SK-N-SH (cell line): ENCODE data around the gene KCND3.

Experiments
- JUND ChIP-seq: IDR thresholded peaks from 2 replicates; pipeline ENCODE4 v1.4.0; 2012
- MAX ChIP-seq: IDR thresholded peaks from 2 replicates; pipeline ENCODE4 v1.4.0; 2012; ENCODE audit warnings: low read depth
- RAD21 ChIP-seq: IDR thresholded peaks from 2 replicates; pipeline ENCODE4 v1.6.1; 2012; ENCODE audit warnings: mild to moderate bottlenecking, low read length
- RCOR1 ChIP-seq: fragments of 150-350 bp; IDR thresholded peaks from 2 replicates; pipeline ENCODE4 v1.6.1; 2017; ENCODE audit warnings: antibody characterized with exemption, low read length
- RFX5 ChIP-seq: IDR thresholded peaks from 2 replicates; pipeline ENCODE4 v1.6.1; 2012; ENCODE audit warnings: mild to moderate bottlenecking, improper control_type of control experiment, low read length
- RXRA ChIP-seq: IDR thresholded peaks from 2 replicates; pipeline ENCODE4 v1.4.0; 2012; ENCODE audit warnings: low read depth, mild to moderate bottlenecking, borderline replicate concordance
- SMC3 ChIP-seq: IDR thresholded peaks from 2 replicates; pipeline ENCODE4 v1.6.1; 2012; ENCODE audit warnings: low read depth, low read length, improper control_type of control experiment
- TAF1 ChIP-seq: IDR thresholded peaks from 2 replicates; pipeline ENCODE4 v1.6.1; 2012; ENCODE audit warnings: low read depth, mild to moderate bottlenecking, low read length, moderate library complexity, borderline replicate concordance
- TF ChIP-seq, protein P1 (sequence below): fragments of 200-600 bp; sonication (generic); IDR thresholded peaks from 2 replicates; pipeline ENCODE4 v1.6.1; 2017; ENCODE audit warnings: antibody characterized with exemption, mild to moderate bottlenecking, moderate library complexity
- TF ChIP-seq, protein P2 (sequence below): IDR thresholded peaks from 2 replicates; pipeline ENCODE4 v1.6.1; 2012; ENCODE audit warnings: mild to moderate bottlenecking, low read depth, low read length, moderate library complexity

GRCh38 chr1:111805251-111805650 lies 184.2 kb downstream of the KCND3 start:
- TF ChIP-seq RAD21 (no peak), TAF1 (no peak), JUND (no peak), RFX5 (no peak), MAX (no peak), SMC3 (no peak), RCOR1 (no peak), RXRA (no peak)
- TF ChIP-seq, protein P1, sequence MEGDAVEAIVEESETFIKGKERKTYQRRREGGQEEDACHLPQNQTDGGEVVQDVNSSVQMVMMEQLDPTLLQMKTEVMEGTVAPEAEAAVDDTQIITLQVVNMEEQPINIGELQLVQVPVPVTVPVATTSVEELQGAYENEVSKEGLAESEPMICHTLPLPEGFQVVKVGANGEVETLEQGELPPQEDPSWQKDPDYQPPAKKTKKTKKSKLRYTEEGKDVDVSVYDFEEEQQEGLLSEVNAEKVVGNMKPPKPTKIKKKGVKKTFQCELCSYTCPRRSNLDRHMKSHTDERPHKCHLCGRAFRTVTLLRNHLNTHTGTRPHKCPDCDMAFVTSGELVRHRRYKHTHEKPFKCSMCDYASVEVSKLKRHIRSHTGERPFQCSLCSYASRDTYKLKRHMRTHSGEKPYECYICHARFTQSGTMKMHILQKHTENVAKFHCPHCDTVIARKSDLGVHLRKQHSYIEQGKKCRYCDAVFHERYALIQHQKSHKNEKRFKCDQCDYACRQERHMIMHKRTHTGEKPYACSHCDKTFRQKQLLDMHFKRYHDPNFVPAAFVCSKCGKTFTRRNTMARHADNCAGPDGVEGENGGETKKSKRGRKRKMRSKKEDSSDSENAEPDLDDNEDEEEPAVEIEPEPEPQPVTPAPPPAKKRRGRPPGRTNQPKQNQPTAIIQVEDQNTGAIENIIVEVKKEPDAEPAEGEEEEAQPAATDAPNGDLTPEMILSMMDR, result no peak
- TF ChIP-seq, protein P2, sequence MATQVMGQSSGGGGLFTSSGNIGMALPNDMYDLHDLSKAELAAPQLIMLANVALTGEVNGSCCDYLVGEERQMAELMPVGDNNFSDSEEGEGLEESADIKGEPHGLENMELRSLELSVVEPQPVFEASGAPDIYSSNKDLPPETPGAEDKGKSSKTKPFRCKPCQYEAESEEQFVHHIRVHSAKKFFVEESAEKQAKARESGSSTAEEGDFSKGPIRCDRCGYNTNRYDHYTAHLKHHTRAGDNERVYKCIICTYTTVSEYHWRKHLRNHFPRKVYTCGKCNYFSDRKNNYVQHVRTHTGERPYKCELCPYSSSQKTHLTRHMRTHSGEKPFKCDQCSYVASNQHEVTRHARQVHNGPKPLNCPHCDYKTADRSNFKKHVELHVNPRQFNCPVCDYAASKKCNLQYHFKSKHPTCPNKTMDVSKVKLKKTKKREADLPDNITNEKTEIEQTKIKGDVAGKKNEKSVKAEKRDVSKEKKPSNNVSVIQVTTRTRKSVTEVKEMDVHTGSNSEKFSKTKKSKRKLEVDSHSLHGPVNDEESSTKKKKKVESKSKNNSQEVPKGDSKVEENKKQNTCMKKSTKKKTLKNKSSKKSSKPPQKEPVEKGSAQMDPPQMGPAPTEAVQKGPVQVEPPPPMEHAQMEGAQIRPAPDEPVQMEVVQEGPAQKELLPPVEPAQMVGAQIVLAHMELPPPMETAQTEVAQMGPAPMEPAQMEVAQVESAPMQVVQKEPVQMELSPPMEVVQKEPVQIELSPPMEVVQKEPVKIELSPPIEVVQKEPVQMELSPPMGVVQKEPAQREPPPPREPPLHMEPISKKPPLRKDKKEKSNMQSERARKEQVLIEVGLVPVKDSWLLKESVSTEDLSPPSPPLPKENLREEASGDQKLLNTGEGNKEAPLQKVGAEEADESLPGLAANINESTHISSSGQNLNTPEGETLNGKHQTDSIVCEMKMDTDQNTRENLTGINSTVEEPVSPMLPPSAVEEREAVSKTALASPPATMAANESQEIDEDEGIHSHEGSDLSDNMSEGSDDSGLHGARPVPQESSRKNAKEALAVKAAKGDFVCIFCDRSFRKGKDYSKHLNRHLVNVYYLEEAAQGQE, result no peak
